Adrenal gland (tissue), 19 donors: ENCODE measurements around the gene GCNT1. TPM values are rescaled to one million over a fixed set of nuclear protein-coding genes. Genes with fewer than 3 reads are reported as not detected.

ENCODE experiments used
- DNase-seq, 7 donors: peaks; one replicate each; pipeline ENCODE4 v3.0.0-alpha.2; 2019 to 2020
- H3K27ac ChIP-seq, 5 donors: fragments of 200-600 bp; sonication (generic) in 4 of 5; 1 replicate in 3 of 5; 2 replicates in 2 of 5; pipeline versions ENCODE4 v1.5.1 to v1.8.0; 2016 to 2020; ENCODE audit warnings: mild to moderate bottlenecking in 1 of 5
- H3K27me3 ChIP-seq: fragments of 200-600 bp; 2 replicates; pipeline ENCODE4 v1.8.0; 2021
- H3K36me3 ChIP-seq, 2 donors: fragments of 200-600 bp; replicated peaks in 1 of 2; 1 replicate in 1 of 2; 2 replicates in 1 of 2; pipeline versions ENCODE4 v1.5.1 to v1.8.0; 2018 to 2022
- H3K4me1 ChIP-seq, 2 donors: fragments of 200-600 bp; replicated peaks in 1 of 2; 1 replicate in 1 of 2; 2 replicates in 1 of 2; pipeline versions ENCODE4 v1.5.1 to v1.8.0; 2018 to 2021
- H3K4me3 ChIP-seq, 4 donors: fragments of 200-600 bp; sonication (generic) in 3 of 4; one replicate each; pipeline ENCODE4 v1.5.1; 2016 to 2018
- H3K9me3 ChIP-seq, 3 donors: fragments of 200-600 bp; sonication (generic) in 1 of 3; replicated peaks in 1 of 3; 1 replicate in 2 of 3; 2 replicates in 1 of 3; pipeline versions ENCODE4 v1.5.1 to v1.8.0; 2016 to 2021
- POLR2A ChIP-seq, 2 donors: fragments of 450-650 bp; IDR thresholded peaks; one replicate each; pipeline ENCODE4 v1.6.1; 2017; ENCODE audit warnings: antibody characterized with exemption in 2 of 2, mild to moderate bottlenecking in 2 of 2, moderate library complexity in 1 of 2
- WGBS, 4 donors: extraction: QIAGEN DNeasy Blood & Tissue Kit in 2 of 4; methylation state at CpG; one replicate each; pipeline versions ENCODE4 v1.1.5 to v1.1.7; 2013 to 2017; 5-methylcytosine and 5-hydroxymethylcytosine counted together
- intact Hi-C, 2 donors: fragments of 100-400 bp; cut with DNase I; formaldehyde crosslinking; loops; one replicate each; pipeline versions ENCODE4 v1.14.1 to v1.15.0; 2022 to 2023
- long read RNA-seq, 10 donors: library from polyadenylated mRNA in 3 of 10; unstranded in 2 of 10; stranded (forward) in 1 of 10; transcript quantifications; one replicate each; pipeline ENCODE4 v2.0.0 and lab custom pipeline, GENCODE V29; 2021 to 2026
- polyA plus RNA-seq, 3 donors: library from polyadenylated mRNA; stranded (reverse); fragments of 200-250 nt in 2 of 3; fragments of 350-450 nt in 1 of 3; fragmentation: Illumina TruSeq in 1 of 3; extraction: RNeasy Lipid Tissue Mini Kit (QIAGEN cat#74804) in 1 of 3; gene quantifications; one replicate each; pipeline ENCODE4 v1.2.3, GENCODE V29; 2013 to 2014
- total RNA-seq, 9 donors: library from RNA; depleted of rRNA in 4 of 9; stranded (reverse); fragments of >200 nt in 4 of 9; fragments of 120-200 nt in 1 of 9; fragmentation: NEBNext Ultra II Directional in 1 of 9; extraction: Animal tissue kit (Norgen Biotek cat#: 25700) in 1 of 9; gene quantifications; one replicate each; pipeline versions ENCODE4 v1.1.0 to v1.2.4, GENCODE V29; 2013 to 2023
- TF ChIP-seq, protein P1 (sequence below), 6 experiments: fragments of 450-650 bp in 4 of 6; fragments of 200-600 bp in 2 of 6; sonication (generic) in 1 of 6; IDR thresholded peaks; 1 replicate in 5 of 6; 2 replicates in 1 of 6; pipeline versions ENCODE4 v1.5.1 to v1.8.0; 2016 to 2021; ENCODE audit warnings: antibody characterized with exemption in 6 of 6, mild to moderate bottlenecking in 2 of 6, moderate library complexity in 1 of 6
- donor health status: healthy with polysubstance abuse.
- donor health status: Bipolar disorder and iron deficiency.
- donor health status: DM: yes; HTN: yes; CAD: no.
- donor health status: DM: no; HTN: no; CAD: no.
- donor health status: DM: no; HTN: no; CAD: no.
- donor health status: DM: yes; HTN: yes; CAD: no.

Gene GCNT1
- 10 to 100 TPM in 1 of 9 donors, 1 to 10 TPM in 7, under 1 TPM in 1; 0.79 to 56.4 (median 3.8) TPM for total RNA-seq
- 1 to 10 TPM in 2 of 3 donors, under 1 TPM in 1; 0.77 to 1.3 (median 1.2) TPM for polyA plus RNA-seq
- long read RNA-seq, donor 1, result 0 reads
- long read RNA-seq, donor 2, result 0 reads
- long read RNA-seq, donor 3, result 0 reads
- long read RNA-seq, donor 4, partial matches to known transcripts, result 0 of 1 reads
- long read RNA-seq, donor 4, other reads (novel, unspliced or antisense), result 1 of 1 reads
- long read RNA-seq, donor 5, full-length matches to known transcripts, result 4 of 9 reads
- long read RNA-seq, donor 5, partial matches to known transcripts, result 1 of 9 reads
- long read RNA-seq, donor 5, other reads (novel, unspliced or antisense), result 4 of 9 reads
- long read RNA-seq, donor 6, result 0 reads
- long read RNA-seq, donor 7, result 0 reads
- long read RNA-seq, donor 8, full-length matches to known transcripts, result 1 of 1 reads
- long read RNA-seq, donor 8, partial matches to known transcripts, result 0 of 1 reads
- long read RNA-seq, donor 8, other reads (novel, unspliced or antisense), result 0 of 1 reads
- long read RNA-seq, donor 9, full-length matches to known transcripts, result 1 of 1 reads
- long read RNA-seq, donor 9, partial matches to known transcripts, result 0 of 1 reads
- long read RNA-seq, donor 9, other reads (novel, unspliced or antisense), result 0 of 1 reads
- long read RNA-seq, donor 10, result 0 reads

GRCh38 chr9:76458903-76459693 lies at the start of gene GCNT1:
GCNT1 (plus strand) TSS chr9:76459182; CDS start chr9:76502382, 43,200 bp downstream.
- peak; percentile 50 to 81 (median 73) for DNase-seq
- WGBS, 4 donors, result 0 to 3% (median 1%) methylated on average over 11 to 65 of the region's 65 CpGs
- no peak for TF ChIP-seq POLR2A (IDR thresholded peaks at IDR 0.05)
- TF ChIP-seq, protein P1, sequence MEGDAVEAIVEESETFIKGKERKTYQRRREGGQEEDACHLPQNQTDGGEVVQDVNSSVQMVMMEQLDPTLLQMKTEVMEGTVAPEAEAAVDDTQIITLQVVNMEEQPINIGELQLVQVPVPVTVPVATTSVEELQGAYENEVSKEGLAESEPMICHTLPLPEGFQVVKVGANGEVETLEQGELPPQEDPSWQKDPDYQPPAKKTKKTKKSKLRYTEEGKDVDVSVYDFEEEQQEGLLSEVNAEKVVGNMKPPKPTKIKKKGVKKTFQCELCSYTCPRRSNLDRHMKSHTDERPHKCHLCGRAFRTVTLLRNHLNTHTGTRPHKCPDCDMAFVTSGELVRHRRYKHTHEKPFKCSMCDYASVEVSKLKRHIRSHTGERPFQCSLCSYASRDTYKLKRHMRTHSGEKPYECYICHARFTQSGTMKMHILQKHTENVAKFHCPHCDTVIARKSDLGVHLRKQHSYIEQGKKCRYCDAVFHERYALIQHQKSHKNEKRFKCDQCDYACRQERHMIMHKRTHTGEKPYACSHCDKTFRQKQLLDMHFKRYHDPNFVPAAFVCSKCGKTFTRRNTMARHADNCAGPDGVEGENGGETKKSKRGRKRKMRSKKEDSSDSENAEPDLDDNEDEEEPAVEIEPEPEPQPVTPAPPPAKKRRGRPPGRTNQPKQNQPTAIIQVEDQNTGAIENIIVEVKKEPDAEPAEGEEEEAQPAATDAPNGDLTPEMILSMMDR (IDR thresholded peaks at IDR 0.05), result peak in 2 of 6 experiments; percentile 20 to 26
- no peaks in the 10 kb centered on the region for H3K27me3 ChIP-seq
- no peaks in the 10 kb centered on the region for H3K36me3 ChIP-seq
- H3K4me1 ChIP-seq, result peaks cover 6 to 18% of the 10 kb centered on the region in 2 donors
- intact Hi-C loops, result loop anchor here in 1 of 2 donors (5.0 kb wide), 1 partner anchor 193 kb away; no protein-coding TSS in a partner anchor
- peak within 1 kb of the TSS in 1 of 5 donors; percentile 36 for H3K27ac ChIP-seq
- H3K9me3 ChIP-seq, result no peaks in the 10 kb centered on the region
- H3K4me3 ChIP-seq, result peak within 1 kb of the TSS in 3 of 4 donors; percentile 16 to 56 (median 20)

DNA sequence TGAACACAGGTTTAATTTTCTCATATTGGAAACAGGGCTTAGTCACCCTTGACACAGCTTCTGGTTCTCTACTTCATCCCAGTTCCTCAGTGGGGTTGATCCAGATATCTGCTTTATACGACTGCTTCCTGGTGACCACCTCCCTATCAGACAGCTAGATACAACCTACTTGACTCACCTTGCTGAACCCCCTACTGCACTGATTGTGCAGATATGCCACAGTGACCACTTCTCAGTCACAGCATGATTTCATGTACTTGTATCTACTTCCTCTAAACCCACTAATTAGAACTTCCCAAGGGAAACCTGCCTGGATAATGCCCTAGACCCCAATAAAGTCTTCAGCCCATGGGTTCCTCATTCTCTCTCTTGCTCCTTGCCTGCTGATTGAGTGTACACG lies 46.3 kb upstream of the GCNT1 start:
- H3K4me1 ChIP-seq, result peaks cover 0 to 5% of the 10 kb centered on the region in 2 donors
- H3K36me3 ChIP-seq, result no peaks in the 10 kb centered on the region
- intact Hi-C loops, result no loop called here
- TF ChIP-seq, protein P1 (IDR thresholded peaks at IDR 0.05), result no peak
- no peak for TF ChIP-seq POLR2A (IDR thresholded peaks at IDR 0.05)
- WGBS, 4 donors, result 64 to 74% (median 67%) methylated on average over 2 of the region's 2 CpGs
- H3K27ac ChIP-seq, result no peak overlapping the region
- no peak overlapping the region for H3K4me3 ChIP-seq
- no peaks in the 10 kb centered on the region for H3K9me3 ChIP-seq
- no peaks in the 10 kb centered on the region for H3K27me3 ChIP-seq
- no peak for DNase-seq

DNA sequence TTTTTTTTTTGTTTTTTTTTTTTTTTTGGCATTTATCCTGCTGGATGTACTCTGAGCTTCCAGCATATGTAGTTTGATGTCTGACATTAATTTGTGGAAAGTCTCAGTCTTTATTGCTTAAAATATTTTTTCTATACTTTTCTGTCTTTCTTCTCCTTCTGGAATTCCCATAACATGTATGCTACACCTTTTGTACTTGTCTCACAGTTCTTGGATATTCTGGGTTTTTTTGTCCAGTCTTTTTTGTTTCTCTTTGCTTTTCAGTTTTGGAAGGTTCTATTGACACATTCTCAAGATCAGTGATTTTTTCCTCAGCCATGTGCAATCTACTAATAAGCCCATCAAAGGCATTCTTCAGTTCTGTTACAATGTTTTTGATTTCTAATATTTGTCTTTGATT lies 45.3 kb upstream of the GCNT1 start:
- Histone ChIP-seq H3K4me1 (peaks cover 0 to 5% of the 10 kb centered on the region in 2 donors), H3K9me3 (no peaks in the 10 kb centered on the region), H3K27ac (no peak overlapping the region), H3K4me3 (no peak overlapping the region), H3K36me3 (no peaks in the 10 kb centered on the region), H3K27me3 (no peaks in the 10 kb centered on the region)
- DNase-seq, result no peak
- TF ChIP-seq POLR2A (IDR thresholded peaks at IDR 0.05), result no peak
- TF ChIP-seq, protein P1 (IDR thresholded peaks at IDR 0.05), result no peak
- intact Hi-C loops, result no loop called here

GRCh38 chr9:76414661-76415060 lies 44.3 kb upstream of the GCNT1 start:
- no peaks in the 10 kb centered on the region for H3K36me3 ChIP-seq
- no peaks in the 10 kb centered on the region for H3K27me3 ChIP-seq
- DNase-seq, result peak in 2 of 7 donors; percentile 20 to 21
- WGBS, 4 donors, result 50 to 66% (median 56%) methylated on average over 4 of the region's 4 CpGs
- no peaks in the 10 kb centered on the region for H3K9me3 ChIP-seq
- H3K27ac ChIP-seq, result no peak overlapping the region
- TF ChIP-seq, protein P1 (IDR thresholded peaks at IDR 0.05), result no peak
- intact Hi-C loops, result no loop called here
- no peak overlapping the region for H3K4me3 ChIP-seq
- H3K4me1 ChIP-seq, result peaks cover 0 to 5% of the 10 kb centered on the region in 2 donors
